ENCODE measurements around the gene RSPH10B. TPM values are rescaled to one million over a fixed set of nuclear protein-coding genes. Genes with fewer than 3 reads are reported as not detected.

The RSPH10B gene

Small RNA genes lying within 50 kb of the gene (small RNA-seq; reads per million reads assigned to genes)
- gene RF00019 (ENCODE audit: insufficient read depth) (not detected), gene SNORA80D (ENCODE audit: insufficient read depth) (0.54 reads per million)

All from mesendoderm (in vitro differentiated cells).